GM21447 (cell line): ENCODE measurements around the gene GALNT10.
"Not testable (repeated sequence)": the region's sequence is repeated elsewhere in the genome, so short reads cannot be mapped to it uniquely, and the experiment has no call there.

ENCODE experiments used
- ATAC-seq: cut with Tn5 transposase; IDR thresholded peaks from one replicate; pipeline ENCODE4 v1.9.1; 2021; ENCODE audit not compliant: unreplicated experiment

GALNT10 gene

DNA sequence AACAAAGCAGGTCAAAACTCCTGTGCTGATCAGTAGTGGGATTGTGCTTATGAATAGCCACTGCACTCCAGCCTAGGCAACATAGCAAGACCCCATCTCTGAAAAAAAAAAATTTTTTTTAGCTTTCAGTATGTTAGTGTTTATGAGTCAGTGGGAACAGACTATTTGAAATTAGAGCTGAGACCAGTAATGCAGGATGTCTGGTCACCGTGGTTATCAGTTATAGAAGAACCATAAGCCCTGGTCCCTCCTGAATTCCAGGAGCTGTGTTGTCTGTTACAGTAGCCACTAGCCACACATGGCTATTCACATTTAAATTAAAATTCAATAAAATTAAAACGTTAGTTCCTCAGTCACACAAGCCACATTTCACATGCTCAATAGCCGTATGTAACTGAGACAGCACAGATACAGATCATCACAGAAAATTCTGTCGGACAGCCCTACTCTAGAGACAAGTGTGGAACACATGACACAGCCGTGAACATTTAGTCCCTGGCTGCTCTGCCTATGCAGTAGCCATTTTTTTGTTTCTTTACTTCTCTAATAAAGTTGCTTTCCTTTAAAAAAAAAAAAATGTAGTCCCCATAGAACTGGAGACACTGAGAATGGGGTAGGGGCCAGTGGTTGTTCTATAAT lies 159.2 kb downstream of the GALNT10 start:
- no peak for ATAC-seq

DNA sequence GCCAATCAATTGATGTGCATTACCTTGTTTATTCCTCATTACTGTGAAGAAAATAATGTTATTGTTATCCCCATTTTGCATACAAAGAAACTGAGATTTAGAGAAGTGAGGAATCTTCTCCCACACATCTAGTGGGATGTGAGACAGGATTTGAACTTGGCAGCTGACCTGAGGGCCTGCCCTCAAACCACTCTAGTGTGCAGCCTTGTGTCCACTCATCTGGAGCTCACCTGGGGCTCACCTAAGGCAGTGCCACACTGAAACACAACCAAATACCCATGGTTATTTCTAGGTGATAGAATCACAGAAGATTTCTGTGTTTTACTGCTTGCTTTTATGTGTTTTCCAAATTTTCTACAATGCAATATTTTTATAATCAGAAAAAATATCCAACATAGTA lies 160.6 kb downstream of the GALNT10 start:
- ATAC-seq = no peak

DNA sequence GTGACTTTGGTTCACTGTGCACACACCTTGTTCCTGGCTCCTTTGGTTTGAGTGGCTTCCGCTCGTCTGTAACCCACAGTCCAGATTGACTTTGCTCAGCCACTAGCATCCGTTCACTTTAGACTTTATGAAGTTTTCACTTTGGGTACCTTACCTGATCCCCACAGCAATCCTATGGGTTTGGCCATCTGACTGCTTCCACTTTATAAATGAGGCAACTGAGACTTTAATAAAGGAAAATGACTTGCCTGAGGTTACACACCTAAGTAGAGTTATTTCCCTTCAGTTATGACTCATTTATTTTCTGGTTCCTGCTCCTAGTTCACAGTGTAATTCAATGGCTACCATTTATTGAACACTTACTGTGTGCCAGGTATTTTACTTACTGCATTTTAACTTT lies 161.0 kb downstream of the GALNT10 start:
- peak; percentile 63 for ATAC-seq

- no peak for ATAC-seq
Measured at GRCh38 chr5:154352960-154353548, 162.5 kb downstream of the GALNT10 start.

DNA sequence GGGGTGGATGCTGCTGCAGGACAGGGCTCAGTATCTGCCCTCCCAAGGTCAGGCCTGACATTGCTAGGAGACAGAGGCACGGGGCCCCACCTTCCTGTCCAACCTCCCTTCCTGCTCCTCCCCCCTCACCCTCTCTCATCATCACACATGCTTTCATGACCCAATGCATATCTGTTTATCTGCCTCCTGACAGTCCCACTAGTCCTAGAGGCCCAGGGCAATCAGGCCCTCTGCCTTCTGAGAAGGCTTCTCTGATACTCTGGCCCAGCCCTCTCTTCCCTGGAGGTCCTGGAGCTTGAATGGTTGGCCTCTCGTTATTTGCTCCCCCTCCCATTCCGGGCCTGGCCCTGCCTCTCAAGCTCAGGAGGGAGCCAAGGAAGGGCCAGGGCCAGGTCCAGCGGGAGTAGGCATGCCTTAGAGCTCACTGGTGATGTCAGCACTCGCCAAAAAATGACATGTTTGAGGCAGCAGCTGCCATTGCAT lies 164.6 kb downstream of the GALNT10 start:
- no peak for ATAC-seq

DNA sequence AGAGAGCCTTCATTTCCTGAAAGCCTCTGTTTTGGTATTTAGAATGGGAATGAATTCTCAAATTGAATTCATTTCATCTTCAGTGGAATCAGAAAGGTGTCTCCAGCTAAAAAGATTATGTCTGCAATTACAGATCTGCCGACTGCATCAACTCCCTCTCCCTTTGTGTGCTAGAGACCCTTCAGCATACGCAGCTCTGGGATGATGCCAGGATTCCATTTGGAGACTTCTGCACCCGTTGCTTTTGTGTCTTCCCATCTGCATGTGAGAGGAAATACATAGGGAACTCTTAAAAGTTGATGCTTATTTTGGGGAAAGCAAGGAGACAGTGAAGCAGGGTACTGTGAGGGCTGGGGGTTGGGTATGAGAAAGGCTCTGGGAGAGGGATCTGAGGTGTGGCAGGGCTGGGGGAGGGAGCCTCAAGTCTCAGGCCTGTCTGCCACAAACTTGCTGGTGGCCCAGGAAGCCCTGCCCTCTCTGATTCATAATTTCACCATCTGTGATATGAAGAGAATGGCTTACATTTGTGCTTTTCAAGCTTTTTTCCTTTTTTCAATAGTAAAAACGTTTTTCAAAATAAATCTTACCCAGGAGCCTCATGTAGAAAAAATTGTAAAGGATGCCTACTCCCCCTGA lies 165.6 kb downstream of the GALNT10 start:
- ATAC-seq = no peak

DNA sequence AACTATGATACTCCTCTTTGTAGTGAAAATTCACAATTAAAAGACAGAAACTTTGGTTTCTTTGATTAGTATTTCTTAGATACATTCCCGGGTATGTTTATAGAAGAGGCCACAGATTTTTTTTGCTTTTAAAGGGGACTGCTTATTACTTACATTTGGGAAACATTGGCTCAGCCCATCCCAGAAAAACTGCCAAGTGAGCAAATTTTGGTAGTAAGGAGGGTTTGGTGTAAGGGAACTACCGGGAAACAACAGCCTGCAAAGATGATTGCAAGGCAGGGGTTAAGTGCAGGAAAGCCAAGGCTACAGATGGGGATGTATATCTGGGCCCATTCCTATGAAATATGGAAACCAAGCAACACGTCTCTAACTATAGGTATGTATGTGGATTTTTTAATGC lies 166.4 kb downstream of the GALNT10 start:
- ATAC-seq = no peak

DNA sequence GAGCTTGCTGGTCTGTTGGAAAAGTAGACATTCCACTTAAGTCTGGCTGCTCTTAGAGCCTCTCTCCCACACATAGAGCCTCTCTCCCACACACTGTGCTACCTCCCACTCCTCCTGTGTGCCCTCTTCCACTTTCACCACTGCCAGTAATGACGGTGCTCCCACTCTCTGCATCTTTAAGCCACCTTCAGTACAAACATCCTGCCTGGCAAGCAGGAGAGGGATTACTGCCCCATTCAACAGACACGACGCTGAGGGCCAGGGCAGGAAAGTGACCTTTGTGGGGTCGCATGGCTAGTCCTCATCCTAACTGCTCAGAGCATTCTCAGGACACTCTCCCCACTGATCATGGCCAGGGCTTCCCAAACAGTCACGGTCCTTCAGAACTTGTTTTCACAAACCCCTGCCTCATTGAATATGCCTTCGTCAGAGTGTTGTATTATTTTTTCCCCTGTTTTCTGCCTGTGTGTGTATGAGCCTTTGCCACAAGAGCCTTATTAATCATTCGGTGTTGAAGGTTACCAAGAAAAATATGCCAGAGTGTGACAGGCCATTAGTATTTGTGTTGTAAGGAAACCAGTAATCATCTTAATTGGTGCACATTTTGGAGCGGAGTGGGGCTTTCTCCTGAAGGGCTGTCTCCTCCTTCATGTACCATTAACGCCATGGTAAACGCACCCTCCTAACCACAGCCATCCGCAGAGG lies 168.1 kb downstream of the GALNT10 start:
- no peak for ATAC-seq

- no peak for ATAC-seq
Measured at GRCh38 chr5:154359221-154359573, 168.7 kb downstream of the GALNT10 start.

GRCh38 chr5:154360241-154360640 lies 169.7 kb downstream of the GALNT10 start:
- ATAC-seq = not testable (repeated sequence)

- ATAC-seq = no peak
Measured at GRCh38 chr5:154363411-154363810, 172.9 kb downstream of the GALNT10 start.

- no peak for ATAC-seq
Measured at GRCh38 chr5:154364771-154365170, 174.2 kb downstream of the GALNT10 start.

DNA sequence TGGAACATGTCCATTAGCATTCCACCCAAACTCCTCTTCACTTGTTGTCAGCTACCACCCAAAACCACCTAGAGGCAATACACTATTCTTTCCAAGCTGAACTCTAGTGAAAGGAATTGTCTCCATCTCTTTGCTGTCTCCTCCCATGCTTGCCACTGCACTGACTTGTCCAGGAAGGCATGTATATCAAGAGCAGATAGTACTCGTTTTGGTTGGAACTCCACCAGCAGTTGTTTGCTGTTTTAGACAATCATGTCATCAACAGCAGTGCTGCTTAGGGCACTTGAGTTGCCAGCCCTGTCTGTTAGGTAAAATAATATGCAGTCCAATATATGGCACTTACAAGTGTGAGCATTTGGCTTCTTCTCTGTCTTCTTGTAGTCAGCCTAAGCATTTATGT lies 175.3 kb downstream of the GALNT10 start:
- ATAC-seq = no peak

GRCh38 chr5:154366353-154366752 lies 175.8 kb downstream of the GALNT10 start:
- no peak for ATAC-seq

- ATAC-seq = peak; percentile 69
Measured at GRCh38 chr5:154367101-154367500, 176.6 kb downstream of the GALNT10 start.

DNA sequence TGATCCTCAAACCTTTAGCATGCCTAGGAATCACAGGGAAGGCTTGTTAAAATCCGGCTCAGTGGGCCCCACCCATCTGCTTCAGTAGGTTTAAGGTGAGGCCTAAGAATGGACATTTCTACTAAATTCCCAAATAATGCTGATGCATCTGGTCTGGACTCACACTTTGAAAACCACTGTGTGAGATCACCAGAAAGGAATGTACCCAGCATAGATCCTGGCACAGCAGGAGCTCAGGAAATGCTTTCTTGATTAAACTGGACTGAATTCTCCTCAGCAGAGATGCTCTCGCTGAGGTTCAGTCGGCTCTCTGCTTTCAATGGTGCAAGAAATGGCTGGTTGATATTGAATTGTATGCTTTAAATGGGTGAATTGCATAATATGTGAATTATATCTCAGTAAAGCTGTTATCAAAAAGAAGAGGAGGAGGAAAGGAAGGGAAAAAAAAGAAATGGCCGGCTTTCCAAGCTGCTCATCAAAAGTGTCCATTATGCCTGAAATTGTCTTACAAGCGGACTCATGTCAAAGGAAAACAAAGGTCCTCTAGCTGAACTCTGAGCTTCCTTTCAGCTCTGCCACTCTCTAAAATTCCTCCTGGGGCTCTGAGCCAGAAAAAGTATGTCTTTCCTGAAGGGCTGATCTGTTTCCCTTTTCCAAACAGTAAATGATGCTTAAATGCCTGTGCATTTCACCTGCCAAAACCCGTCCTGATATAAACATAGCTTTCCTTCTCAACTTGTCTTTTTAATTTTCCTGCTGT lies 177.7 kb downstream of the GALNT10 start:
- no peak for ATAC-seq

DNA sequence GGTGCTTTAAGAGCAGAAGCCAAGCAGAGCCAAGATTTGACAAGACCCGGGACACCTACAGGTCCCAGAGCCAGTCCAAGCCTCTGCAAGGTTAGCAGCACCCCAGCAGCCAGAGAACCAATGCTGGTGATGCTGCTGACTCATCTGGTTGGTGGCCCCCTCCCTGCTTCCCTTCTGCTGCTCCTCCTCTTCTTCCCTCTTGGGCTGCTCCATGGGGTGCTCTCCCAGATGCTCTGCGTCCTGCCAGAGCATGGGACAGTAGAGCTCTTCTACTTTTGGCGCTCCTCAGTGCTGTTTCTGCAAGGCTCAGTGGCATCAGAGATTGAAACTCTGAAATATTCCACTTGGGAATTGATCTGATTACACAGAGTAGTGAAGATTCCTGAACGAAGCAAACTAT lies 179.1 kb downstream of the GALNT10 start:
- ATAC-seq = no peak

GRCh38 chr5:154370119-154370518 lies 179.6 kb downstream of the GALNT10 start:
- no peak for ATAC-seq

DNA sequence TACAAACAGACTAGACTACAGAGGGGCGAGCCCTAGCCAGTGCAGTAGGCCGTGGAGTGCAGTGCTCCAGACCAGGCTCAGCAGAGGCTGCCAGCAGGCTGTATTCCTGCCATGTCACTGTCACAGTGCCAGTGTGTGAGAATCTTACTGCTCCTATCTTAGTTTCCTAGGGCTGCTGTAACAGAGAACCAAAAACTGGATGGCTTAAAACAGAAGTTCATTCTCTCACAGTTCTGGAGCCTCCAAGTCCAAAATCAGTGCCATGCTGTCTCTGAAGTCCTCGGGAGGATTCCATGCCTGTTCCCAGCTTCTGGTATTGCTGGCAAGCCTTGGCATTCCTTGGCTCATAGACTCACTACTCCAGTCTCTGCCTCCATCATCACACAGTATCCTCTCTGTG lies 180.3 kb downstream of the GALNT10 start:
- no peak for ATAC-seq

GRCh38 chr5:154371687-154372086 lies 181.2 kb downstream of the GALNT10 start:
- no peak for ATAC-seq

- no peak for ATAC-seq
Measured at GRCh38 chr5:154372661-154373060, 182.1 kb downstream of the GALNT10 start.
